ENCODE results near the gene FBXO7. TPM values are rescaled to one million over a fixed set of nuclear protein-coding genes. Genes with fewer than 3 reads are reported as not detected.

The FBXO7 gene
- total and polyA plus RNA-seq, 9 of the 15 experiments (the other 6 are each of a cell fraction or from before 2014, with no cell fraction given), result 34.0 to 162 (median 85.2) TPM

DNA sequence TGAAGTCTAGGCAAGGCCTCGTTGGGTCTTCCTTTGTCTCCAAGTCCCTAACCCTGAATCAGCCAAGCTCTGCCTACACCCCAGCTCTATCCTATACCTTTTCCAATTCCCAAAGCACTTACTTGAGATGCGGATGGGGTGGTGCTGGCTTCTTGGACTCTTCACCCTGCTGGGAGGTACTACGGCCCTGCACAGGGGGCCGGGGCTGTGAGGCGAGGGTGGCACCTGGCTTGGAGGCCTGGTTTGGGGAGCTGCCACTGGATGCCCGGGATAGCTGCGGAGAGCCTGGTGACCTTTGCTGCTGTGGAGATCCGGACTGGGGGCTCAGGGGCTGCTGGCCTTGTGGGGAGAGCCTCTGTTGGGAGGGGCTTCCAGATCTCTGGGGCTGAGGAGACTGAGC, 43.3 kb downstream of the FBXO7 start:
- Histone ChIP-seq H3K4me1 (replicated peaks in 1 of 2; ENCODE audit: control insufficient read depth in 2 of 2, insufficient read depth in 2 of 2, low read length in 2 of 2) (no peaks in the 10 kb centered on the region), H3K27ac (ENCODE audit: extremely low read depth, low read depth, low read length) (no peak overlapping the region), H3K27me3 (ENCODE audit: control insufficient read depth in 2 of 2, insufficient read depth in 2 of 2, low read length in 2 of 2) (no peaks in the 10 kb centered on the region; a peak in 1 of 5 replicates), H3K4me2 (ENCODE audit: insufficient read depth, low read length) (no peak overlapping the region), H3K79me2 (ENCODE audit: control insufficient read depth, insufficient read depth, low read length) (no peaks in the 10 kb centered on the region), H3K9ac (ENCODE audit: insufficient read depth in 1 of 2, low read depth in 2 of 2, low read length in 2 of 2) (no peak overlapping the region), H3K36me3 (ENCODE audit: control insufficient read depth, insufficient read depth, low read length) (no peaks in the 10 kb centered on the region), H2AFZ (ENCODE audit: low read depth, low read length) (no peak overlapping the region), H3K9me1 (ENCODE audit: control insufficient read depth, insufficient read depth, low read length) (no peaks in the 10 kb centered on the region), H4K20me1 (replicated peaks; ENCODE audit: control insufficient read depth, insufficient read depth, low read length) (no peaks in the 10 kb centered on the region), H3K9me3 (replicated peaks; ENCODE audit: control insufficient read depth, insufficient read depth, low read depth, low read length) (no peaks in the 10 kb centered on the region), H3K4me3 (no peak overlapping the region)
- ChIA-PET POLR2A (interaction anchor here (1.1 kb wide), 1 partner anchor 9 kb away, joined by 5 read pairs; no protein-coding TSS in a partner anchor), CTCF (ENCODE audit: low intra/inter-chr PET ratio) (interaction anchor here (0.8 kb wide), 1 partner anchor 23 kb away, joined by 3 read pairs; no protein-coding TSS in a partner anchor)
- DNase-seq (ENCODE audit: extremely low read depth in 1 of 4, low spot score in 3 of 4) (no peak), ATAC-seq (no peak), FAIRE-seq (no peak)
- TF ChIP-seq, protein P1, sequence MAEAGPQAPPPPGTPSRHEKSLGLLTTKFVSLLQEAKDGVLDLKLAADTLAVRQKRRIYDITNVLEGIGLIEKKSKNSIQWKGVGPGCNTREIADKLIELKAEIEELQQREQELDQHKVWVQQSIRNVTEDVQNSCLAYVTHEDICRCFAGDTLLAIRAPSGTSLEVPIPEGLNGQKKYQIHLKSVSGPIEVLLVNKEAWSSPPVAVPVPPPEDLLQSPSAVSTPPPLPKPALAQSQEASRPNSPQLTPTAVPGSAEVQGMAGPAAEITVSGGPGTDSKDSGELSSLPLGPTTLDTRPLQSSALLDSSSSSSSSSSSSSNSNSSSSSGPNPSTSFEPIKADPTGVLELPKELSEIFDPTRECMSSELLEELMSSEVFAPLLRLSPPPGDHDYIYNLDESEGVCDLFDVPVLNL (CRISPR knock-in tag; IDR thresholded peaks at IDR 0.05; ENCODE audit: low read depth), result no peak
- TF ChIP-seq LEF1 (IDR thresholded peaks at IDR 0.05), result no peak
- in situ Hi-C loops (cut with MboI) (no loop called here), intact Hi-C loops (cut with micrococcal nuclease) (loop anchor here (2.0 kb wide), 1 partner anchor 41 kb away; no protein-coding TSS in a partner anchor)
- 73% methylated on average over 8 of the region's 8 CpGs for WGBS (ENCODE audit: insufficient coverage, low coverage, missing lambda C conversion rate)
- no TSS peak for BruUV-seq (replicated peaks)

DNA sequence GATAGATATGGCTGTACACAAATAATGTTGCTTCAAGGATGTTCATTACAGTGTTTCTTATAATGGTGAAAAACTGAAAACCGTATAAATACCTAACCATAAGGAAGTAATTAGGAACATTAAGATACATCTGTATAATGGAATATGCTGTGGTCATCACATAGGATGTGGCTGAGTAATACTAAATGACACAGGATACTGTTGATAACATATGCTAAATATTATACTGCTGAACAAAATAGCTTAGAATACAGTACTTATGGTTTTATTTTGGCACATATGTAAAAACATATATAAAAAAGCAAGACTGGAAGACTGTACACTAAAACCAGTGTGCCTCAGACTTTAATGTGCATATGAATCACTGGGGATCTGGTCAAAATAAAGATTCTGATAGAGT, 43.8 kb downstream of the FBXO7 start:
- TF ChIP-seq, protein P2, sequence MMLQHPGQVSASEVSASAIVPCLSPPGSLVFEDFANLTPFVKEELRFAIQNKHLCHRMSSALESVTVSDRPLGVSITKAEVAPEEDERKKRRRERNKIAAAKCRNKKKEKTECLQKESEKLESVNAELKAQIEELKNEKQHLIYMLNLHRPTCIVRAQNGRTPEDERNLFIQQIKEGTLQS (IDR thresholded peaks at IDR 0.05), result no peak
- TF ChIP-seq, protein P2 (CRISPR knock-in tag; conservative IDR thresholded peaks at IDR 0.05), result no peak
- TF ChIP-seq STAT5A (IDR thresholded peaks at IDR 0.05; ENCODE audit: borderline replicate concordance, low read length) (no peak), ETS2 (tag; IDR thresholded peaks at IDR 0.05; ENCODE audit: borderline replicate concordance, poor library complexity, severe bottlenecking) (no peak), PURB (CRISPR knock-in tag; IDR thresholded peaks at IDR 0.05; ENCODE audit: low read depth) (no peak), ZKSCAN3 (CRISPR knock-in tag; IDR thresholded peaks at IDR 0.05) (no peak), ZNF232 (CRISPR knock-in tag; IDR thresholded peaks at IDR 0.05) (no peak)
- WGBS (ENCODE audit: insufficient coverage, low coverage, missing lambda C conversion rate), result 67% methylated on average over 1 of the region's 1 CpG
- no TSS peak for BruUV-seq (replicated peaks)
- ATAC-seq (no peak), FAIRE-seq (no peak), DNase-seq (ENCODE audit: extremely low read depth in 1 of 4, low spot score in 3 of 4) (no peak)
- ChIA-PET CTCF (ENCODE audit: low intra/inter-chr PET ratio) (interaction anchor here (0.8 kb wide), 1 partner anchor 23 kb away, joined by 3 read pairs; no protein-coding TSS in a partner anchor), POLR2A (no interaction called here)
- in situ Hi-C loops (cut with MboI) (no loop called here), intact Hi-C loops (cut with micrococcal nuclease) (loop anchor here (2.0 kb wide), 1 partner anchor 42 kb away; no protein-coding TSS in a partner anchor)
- Histone ChIP-seq H3K27me3 (ENCODE audit: control insufficient read depth in 2 of 2, insufficient read depth in 2 of 2, low read length in 2 of 2) (no peaks in the 10 kb centered on the region; a peak in 1 of 5 replicates), H3K4me2 (ENCODE audit: insufficient read depth, low read length) (no peak overlapping the region), H4K20me1 (replicated peaks; ENCODE audit: control insufficient read depth, insufficient read depth, low read length) (no peaks in the 10 kb centered on the region), H3K79me2 (ENCODE audit: control insufficient read depth, insufficient read depth, low read length) (no peaks in the 10 kb centered on the region), H3K9ac (ENCODE audit: insufficient read depth in 1 of 2, low read depth in 2 of 2, low read length in 2 of 2) (no peak overlapping the region), H3K9me1 (ENCODE audit: control insufficient read depth, insufficient read depth, low read length) (no peaks in the 10 kb centered on the region), H3K27ac (ENCODE audit: extremely low read depth, low read depth, low read length) (no peak overlapping the region), H3K9me3 (replicated peaks; ENCODE audit: control insufficient read depth, insufficient read depth, low read depth, low read length) (no peaks in the 10 kb centered on the region), H3K4me1 (replicated peaks in 1 of 2; ENCODE audit: control insufficient read depth in 2 of 2, insufficient read depth in 2 of 2, low read length in 2 of 2) (no peaks in the 10 kb centered on the region), H2AFZ (ENCODE audit: low read depth, low read length) (no peak overlapping the region), H3K4me3 (no peak overlapping the region), H3K36me3 (ENCODE audit: control insufficient read depth, insufficient read depth, low read length) (no peaks in the 10 kb centered on the region)
